Stimulated activated CD4-positive, alpha-beta T cell treated with anti-CD3 and anti-CD28 coated beads, Interleukin-4, amount 100 ng/mL, for 1 hour (primary cell): Measurements from ENCODE around the gene BYSL.
"Not testable (repeated sequence)": the region's sequence is repeated elsewhere in the genome, so short reads cannot be mapped to it uniquely, and the experiment has no call there.

Source experiments
- DNase-seq: peaks from one replicate; pipeline ENCODE4 v3.0.0-alpha.2; 2020

The BYSL gene

DNA sequence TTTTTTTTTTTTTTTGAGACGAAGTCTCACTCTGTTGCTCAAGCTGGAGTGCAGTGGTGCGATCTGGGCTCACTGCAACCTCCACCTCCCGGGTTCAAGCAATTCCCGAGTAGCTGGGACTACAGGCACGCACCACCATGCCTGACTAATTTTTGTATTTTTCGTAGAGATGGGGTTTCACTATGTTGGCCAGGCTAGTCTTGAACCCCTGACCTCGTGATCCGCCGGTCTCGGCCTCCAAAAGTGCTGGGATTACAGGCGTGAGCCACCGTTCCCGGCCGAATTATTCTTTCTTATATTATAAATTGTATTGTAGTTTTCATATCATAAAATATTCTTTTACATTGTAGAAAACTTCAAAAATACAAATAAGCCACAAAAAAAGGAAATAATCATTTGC is 21.6 kb downstream of the BYSL start:
- not testable (repeated sequence) for DNase-seq

DNA sequence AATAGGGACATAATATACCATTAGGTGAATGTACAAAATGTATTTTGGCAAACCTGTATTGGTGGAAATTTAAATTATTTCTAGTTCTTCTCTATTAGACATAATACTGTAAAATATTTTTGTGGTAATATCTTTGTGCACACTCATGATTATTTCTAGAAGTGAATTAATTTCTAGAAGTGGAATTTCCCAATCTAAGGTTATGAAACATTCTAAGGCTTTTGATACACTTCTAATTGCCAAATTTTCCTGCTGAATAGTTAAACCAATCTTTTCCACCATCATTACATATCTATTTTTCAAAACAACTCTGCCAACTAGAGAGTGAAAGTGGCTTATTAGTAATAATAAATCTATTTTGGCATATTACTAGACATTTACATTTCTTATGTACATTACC is 22.2 kb downstream of the BYSL start:
- no peak for DNase-seq

DNA sequence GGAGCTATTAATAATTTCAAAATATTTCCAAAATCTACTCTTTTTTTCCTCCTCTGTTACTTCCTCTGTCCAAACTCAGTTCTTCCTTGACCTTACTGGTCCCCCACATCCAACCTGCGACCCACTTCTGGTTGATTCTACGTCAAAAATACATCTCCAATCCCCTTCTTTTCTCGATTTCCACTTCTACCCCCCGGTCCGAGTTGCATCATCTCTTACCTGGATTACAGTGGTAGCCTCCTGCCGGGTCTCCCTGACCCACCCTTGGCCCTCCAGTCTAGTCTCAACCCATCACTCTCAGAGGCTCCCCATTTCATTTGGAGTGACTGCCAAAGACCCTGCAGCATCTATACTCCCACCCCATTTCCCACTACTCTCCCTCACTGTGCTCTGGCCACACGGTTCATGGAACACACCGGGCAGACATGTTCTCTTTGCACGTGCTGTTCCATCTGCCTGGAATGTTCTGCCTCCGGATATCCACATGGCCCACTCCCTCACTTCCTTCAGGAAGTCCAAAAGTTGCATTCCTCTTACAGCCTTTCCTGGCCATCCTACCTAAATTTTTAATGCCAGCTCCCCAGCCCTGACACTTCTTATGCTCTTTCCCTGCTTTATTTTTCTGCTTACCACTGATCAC is 26.4 kb downstream of the BYSL start:
- no peak for DNase-seq

DNA sequence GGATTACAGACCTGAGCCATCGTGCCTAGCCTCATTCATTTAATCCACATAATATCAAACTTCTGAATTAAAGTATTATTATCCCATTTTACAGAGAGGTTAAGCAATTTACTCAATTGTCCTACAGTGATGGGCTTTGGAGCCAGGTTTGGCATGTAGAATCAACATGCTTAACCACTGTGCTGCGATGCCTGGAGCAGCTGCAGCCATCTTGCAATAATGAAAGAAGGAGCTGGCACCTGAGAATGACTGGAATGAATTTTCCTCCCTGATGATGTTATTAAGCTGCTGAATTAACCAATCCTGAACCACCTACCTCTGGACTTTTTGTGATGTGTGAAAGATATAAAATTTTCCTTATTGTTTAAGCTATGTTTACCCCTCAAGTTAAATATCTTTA is 33.4 kb downstream of the BYSL start:
- no peak for DNase-seq

DNA sequence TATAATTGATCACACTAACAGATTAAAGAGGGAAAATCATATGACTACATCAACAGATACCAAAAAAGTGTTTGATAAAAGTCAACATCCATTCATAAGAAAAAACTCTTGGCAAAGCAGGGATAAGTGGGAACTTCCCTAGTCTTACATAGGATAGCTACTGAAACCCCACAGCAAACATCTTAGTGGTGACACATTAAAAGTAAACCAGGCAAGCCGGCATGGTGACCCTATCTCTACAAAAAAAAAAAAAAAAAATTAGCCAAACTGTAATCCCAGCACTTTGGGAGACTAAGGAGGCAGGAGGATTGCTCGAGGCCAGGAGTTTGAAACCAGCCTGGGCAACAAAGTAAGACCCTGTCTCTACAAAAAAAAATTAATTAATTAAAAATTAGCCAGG is 34.1 kb downstream of the BYSL start:
- DNase-seq: no peak

DNA sequence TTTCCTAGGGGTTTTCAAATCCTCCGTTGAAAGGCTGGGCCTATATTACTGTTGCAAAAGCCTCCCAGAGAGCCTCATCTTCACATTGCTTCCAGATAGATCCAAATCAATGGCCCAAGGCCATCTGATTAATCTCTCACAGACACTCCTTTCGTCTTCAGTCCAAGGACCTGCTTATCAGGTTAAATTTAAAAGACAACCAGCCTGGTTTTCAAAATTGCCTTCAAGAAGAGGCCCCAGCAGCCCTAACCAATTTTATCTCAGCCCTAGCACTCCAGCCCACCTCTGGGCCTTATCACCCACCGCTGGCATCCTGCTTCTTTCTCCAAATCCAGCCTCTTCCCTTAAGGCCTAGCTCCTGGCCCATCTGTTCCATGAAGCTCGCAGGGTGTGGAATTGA is 35.8 kb downstream of the BYSL start:
- no peak for DNase-seq

DNA sequence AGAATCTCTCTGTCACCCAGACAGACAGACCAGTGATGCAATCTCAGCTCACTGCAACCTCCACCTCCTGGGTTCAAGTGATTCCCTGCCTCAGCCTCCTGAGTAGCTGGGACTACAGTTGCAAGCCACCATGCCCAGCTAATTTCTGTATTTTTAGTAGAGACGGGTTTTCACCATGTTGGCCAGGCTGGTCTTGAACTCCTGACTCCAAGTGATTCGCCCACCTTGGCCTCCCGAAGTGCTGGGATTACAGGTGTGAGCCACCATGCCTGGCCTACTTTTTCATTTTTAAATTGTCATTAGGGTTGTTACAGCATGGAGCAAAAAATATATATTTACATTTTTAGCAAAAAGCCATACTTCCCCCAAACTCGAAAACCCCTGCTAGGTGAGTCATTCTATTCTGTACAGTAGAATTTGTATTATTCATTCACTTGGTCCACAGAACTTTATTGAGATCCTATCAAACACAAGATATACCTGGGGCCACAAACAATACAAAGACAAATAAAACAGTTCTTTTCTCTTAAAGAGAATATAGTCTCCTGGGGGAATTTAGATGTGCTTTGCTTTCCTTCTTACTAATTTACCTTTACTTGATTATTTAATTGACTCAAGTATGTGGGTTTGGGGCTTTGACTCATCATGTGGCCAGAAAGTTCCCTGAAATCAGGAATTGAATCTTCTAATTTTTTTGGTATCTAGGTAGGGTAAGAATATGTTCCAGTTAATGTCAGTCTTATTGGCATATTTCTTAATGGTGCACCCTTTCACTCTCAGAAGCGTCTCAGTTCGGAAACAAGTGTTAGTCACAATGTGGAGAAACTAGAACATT is 36.9 kb downstream of the BYSL start:
- DNase-seq: no peak

DNA sequence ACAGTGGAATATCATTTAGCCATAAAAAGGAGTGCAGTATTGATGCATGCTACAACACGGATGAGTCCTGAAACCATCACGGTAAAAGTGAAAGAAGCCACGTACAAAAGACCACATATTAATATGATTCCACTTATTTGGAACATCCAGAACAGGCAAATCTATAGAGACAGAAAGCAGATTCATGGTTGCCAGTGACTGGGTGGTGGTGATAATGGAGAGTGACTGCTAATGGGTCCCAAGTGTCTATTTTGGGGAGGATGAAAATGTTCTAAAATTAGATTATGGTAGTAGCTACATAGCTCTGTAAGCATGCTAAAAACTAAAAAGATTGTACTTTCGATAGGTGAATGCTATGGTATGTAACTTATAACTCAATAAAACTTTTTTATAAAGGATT is 38.7 kb downstream of the BYSL start:
- no peak for DNase-seq

DNA sequence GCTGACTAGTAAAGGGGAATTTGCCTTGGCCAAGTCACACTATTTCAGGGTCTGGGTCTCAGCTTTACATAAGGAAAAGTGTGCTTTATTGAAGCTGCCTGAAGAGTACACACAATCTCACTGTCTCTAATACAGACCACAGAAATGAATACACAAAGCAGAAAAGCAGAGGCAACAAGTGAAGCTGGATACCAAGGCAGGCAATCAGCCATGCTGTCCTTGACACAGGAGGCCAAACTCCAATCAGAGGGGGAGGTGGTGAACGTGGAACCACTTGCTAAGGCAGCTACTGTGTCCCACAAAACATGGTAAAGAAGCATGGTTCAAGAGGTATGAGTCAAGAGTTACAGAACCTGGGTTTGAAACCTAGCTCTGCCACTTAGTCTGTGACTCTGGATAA is 42.1 kb downstream of the BYSL start:
- DNase-seq: no peak

DNA sequence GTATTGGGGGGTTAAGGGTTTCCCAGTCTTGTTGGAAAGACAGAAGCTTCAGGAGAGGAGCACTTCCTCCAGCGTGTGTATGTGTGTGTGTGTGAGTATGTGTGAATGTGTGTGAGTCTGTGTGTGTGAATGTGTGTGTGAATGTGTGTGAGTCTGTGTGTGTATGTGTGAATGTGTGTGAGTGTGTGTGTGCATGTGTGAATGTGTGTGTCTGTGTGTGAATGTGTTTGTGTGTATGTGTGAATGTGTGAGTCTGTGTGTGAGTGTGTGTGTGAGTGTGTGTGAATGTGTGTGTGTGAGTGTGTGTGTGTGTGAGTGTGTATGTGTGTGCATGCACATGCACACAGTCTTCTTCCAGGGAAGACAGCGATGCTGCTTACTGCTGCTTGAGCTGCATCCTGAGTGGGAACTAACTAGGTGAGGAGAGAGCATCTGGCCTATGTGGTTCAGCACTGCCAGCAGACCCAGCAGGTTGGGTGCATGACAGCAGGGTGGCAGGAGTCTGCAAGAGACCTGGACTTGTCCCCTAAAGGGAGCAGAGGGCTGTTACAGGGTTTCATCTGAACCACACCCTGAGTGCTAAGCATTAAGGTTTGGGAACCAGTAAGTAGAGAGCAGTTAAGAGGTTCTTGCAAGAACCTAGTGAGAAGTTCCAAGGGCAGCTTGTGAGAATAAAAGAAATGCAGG is 43.0 kb downstream of the BYSL start:
- no peak for DNase-seq

DNA sequence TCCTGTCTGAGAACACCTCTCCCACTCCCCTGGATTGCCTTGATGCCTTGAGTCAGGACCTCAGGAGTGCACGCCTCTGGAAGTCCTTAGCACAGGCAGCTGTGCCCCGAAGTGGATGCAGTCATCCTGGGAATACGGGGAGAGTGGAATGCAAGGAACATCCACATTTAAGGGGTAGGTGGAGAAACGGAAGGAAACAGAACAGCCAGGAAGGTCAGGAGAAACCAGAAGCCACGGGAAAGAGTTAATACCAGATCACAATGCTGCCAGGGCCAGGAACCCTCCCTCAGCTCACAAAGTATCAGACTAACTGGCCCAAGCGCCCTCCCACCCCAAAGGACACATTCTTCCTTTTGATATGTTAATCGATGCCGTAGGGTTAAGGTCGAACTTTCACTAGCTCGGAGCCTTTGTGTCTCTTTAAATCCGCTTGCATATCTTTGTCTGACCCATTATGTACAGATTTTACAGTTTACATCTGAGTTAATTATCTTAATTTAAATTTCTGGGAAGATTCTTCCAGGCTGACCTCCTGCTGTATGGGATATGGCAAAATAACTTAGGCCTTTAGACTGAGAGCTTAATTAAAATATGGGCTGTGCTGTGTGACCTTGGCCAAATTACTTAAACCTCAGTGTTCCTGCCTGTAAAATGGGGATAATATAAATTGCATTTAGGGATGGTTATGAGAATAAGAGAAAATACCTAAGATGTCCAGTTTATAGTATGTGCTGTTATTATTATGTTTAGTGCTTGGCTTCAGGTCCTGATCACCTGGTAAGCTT is 44.3 kb downstream of the BYSL start:
- DNase-seq: no peak

DNA sequence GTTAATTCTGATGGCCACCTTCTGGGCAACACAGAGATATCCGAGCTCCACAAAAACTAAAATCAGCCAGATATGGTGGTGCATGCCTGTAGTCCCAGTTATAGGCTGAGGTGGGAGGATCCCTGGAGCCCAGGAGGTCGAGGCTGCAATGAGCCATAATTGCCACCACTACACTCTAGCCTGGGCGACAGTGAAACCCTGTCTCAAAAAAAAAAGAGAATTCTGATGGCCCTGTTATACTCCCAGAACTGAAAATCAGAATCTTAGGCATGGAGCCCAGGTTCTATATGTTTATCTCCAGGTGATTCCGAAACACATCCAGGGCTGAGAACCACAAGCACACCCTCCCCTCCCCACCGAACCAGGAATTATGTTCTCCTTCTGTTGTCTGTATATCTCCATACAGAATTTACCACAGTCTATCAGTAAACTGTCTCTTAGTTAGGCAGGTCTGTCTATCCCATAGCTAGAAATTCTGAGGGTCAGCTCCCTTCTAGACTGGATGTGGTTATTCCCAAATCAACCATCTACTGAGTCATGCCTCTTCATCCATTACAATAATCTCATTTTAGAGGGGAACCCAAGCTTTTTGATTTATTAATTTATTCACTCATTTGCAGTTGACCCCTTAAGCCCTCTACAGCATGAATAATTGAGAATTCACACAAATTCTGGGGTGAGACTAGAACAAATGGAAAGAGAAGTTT is 45.1 kb downstream of the BYSL start:
- no peak for DNase-seq

DNA sequence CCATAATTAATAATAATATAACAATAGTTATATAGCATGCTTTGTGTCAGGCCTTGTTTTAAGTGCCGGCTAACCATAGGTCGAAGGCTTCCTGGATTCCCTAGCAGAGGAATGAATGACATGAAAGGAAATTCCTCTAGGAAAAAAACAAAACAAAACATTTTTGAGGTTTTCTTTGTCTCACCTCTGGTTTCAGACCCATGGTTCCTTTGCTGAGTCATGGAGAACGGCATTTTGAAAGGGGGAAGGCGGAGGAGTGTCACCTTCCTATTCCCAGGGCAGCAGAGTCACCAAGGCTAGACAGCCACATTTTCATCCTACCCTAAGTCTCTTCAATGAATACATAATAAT is 45.6 kb downstream of the BYSL start:
- no peak for DNase-seq

DNA sequence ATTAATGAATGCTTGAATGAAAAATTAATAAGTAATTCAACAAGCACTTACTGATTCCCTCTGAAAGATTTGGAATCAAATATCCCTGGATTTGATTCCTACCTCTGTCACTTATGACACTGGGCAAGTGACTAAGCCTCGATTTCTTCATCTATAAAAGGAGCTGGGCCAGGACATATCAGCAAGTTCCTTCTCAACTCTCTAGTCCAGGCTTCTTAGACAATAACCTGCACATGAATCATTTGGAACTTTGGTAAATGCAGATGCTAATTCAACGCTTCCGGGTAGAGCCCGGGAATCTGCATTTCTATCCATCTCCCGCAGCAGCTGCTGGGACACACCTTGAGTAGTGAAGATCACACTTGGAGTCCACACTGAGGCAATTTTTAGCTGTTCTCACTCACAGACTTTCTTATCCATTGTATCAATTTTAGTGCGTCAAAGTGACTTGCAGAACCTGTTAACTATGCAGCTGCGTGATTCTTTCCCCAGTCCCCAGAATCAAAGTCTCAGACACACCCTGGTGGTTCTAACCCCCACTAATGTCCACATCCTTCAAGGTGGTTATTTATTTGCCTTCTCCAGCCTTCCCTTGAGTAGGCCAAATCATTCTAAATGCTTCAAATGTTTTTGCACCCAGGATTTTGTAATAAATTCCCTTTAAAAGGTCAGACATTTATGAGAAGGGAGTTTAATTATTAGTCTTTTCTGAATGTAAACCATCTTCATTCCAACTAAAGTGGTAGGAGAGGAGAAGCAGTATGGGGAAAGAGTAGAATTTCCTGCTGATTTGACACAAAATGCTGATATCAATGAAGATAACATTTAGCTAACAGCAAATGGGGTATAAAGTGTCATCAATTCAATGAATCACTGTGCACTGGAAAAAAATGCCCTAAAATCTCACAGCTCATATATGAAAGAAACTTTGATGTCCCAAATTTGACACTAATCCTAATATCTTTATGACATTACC is 46.3 kb downstream of the BYSL start:
- DNase-seq: no peak

DNA sequence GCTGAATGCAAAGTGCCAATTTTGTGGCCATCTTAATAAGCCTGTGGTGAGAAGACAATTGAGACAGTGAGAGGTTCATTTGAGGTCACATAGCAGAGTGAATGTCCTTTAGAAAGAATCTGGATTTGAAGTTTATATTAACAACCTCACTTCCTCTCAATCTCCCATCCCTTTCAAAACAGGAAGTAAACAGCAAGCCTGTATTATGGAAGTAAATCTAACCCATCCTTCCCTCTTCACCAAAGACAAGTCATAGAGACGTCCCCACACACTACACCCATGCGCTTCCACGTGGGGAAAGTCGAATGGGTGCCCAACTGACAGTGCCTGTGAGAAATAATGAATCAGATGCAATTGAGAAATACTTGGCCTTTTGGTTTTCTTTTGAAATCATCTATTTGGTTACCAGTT is 49.1 kb downstream of the BYSL start:
- DNase-seq: peak; percentile 65

DNA sequence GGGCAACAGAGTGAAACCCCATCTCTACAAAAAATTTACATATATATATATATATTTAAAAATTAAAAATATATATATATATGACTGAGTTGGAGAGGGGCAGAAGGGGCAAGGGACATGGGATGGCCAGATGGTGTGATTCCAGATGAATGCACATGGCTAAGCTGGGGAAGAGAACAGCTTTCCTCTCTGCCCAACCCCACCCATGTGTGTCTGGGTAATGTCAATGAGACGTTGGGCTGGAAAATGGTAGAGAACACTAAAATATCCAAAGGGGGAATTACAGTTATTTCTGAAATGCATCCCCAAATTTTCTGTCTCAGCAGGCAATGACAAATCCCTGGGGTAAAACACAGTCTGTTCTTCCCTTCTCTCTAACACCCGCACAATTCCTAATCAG is 51.5 kb downstream of the BYSL start:
- no peak for DNase-seq

DNA sequence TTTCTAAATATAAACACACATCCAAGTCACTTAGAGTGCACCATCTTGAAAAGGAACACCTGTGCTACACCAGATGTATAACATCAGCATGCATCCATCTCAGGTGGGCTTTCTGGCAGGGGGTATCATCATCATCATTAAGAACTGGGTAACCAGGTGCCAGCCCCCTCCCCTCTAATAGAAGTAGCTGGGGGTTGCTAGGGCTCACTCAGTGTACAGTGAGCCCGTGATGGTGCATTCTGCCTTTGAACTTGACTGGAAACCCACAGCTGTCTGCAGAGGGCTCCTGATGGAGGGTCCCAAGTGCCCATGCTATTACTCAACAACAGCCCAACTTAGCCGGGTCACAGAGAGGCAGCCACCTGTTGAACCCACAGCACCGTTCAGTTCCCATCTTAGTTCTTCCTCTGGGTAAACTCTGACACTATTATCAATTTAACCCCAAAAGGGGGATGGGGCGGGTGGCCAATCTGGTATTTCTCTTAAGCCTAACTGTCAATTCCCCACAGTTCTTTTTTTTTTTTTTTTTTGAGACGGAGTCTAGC is 53.1 kb downstream of the BYSL start:
- DNase-seq: no peak

DNA sequence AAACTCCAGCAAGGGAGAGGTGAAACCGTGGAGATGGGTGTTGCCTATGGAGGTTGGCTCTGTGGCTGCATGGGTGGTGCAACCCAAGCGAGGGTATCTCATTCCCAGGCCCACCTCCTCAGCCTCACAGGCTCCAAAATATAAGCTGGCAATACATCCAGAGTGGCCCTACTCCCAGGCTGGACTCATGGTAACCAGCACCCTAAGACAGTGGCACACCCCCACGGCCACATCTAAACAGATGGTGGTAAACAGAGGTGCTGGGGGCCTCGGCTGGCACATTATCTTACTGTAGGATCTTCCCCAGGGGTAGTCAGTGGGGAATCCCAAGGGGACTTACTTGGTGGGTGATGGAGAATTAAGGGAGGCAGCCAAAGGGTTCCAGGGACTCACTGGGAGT is 54.0 kb downstream of the BYSL start:
- DNase-seq: no peak

DNA sequence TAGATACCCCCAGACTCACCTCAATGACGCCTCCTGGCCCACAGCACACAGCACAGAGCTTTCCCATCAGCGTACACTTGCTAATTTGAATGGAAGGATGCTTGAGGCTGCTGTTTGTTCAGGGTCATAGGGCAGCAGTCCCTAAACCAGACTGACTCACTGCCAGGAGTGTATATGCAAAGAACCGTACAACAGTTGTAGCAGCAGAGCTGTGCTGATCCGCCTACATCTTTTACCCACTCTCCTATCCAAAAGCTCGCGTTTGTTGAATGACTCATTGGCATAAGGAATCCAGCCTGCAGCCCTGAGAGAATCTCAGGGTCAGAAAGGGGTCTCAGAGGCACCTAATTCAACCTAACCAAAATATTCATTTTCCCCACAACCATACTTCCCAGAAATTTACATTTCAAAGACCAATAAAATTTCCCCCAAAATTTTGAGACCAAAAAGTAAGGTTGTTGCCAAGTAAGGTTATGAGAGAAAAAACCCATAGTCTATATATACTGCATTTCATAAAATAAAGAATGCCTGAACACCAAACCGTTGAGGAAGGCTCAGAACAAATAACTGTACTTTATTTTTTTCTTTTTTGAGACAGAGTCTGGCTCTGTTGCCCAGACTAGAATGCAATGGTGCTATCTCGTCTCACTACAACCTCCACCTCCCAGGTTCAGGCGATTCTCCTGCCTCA is 55.6 kb downstream of the BYSL start:
- peak; percentile 24 for DNase-seq
